Fibroblast of peridontal ligament (primary cell): Measurements from ENCODE around the gene CYP11A1.
"Not testable (repeated sequence)": the region's sequence is repeated elsewhere in the genome, so short reads cannot be mapped to it uniquely, and the experiment has no call there.

Source experiments
- DNase-seq: peaks from one replicate; pipeline ENCODE4 v3.0.0-alpha.2; 2010; ENCODE audit errors: extremely low read depth

CYP11A1 gene

DNA sequence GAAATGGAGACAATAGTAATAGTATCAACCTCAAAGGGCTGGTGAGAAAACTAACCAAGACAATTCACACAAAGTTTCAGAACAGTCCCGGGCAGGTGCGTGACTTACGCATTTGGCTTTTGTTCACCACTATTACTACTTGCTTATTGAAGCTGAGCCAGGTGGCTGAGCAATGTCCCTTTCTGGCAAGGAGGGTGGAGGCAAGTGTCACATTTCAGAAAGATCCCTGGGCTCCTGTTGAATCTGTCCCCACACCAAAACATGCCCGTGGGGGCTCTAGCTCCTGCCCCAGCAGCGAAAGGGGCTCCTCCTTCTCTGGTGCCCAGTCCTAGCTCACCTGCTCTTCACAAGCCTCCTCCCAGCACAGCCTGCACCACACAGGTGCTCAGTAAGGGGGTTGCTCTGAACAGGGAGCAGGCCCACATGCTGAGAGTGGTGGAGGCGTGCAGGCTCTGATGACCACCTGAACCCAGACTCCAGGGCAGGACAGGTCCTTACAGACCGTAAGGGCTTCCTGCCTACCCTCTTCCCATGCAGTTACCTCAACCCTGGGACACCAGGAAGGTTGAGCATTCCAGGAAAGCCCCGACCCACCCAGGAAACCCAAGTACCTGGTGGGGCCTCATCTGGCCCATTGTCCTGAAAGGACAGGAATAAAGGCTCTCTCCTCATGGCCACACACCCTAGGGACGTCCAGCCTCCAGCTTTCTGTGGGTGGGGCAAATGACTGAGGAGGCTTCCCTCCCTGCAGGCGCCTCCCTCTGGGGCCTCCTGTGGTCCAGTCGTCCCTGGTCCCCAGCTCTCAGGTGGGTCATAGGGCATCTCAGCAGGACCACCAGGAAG, 33.7 kb upstream of the CYP11A1 start:
- no peak for DNase-seq

DNA sequence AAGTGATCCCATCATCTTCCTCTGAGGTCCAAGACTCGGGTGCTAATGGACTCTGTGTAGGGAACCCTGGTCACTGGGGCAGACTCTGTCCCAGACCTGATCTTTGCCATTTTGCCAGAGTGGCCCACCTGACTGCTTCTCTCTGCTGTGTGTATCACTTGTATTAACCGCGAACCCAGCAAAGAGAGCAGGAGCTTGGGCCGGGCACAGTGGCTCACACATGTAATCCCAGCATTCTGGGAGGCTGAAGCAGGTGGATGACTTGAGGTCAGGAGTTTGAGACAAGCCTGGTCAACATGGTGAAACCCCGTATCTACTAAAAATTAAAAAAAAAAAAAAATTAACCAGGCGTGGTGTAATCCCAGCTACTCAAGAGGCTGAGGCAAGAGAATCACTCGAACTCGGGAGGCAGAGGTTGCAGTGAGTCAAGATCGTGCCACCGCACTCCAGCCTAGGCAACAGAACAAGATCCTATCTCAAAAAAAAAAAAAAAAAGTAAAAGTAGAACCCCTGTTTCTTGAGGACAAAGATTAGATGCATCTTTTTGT, 32.9 kb upstream of the CYP11A1 start:
- DNase-seq, result peak; percentile 23

DNA sequence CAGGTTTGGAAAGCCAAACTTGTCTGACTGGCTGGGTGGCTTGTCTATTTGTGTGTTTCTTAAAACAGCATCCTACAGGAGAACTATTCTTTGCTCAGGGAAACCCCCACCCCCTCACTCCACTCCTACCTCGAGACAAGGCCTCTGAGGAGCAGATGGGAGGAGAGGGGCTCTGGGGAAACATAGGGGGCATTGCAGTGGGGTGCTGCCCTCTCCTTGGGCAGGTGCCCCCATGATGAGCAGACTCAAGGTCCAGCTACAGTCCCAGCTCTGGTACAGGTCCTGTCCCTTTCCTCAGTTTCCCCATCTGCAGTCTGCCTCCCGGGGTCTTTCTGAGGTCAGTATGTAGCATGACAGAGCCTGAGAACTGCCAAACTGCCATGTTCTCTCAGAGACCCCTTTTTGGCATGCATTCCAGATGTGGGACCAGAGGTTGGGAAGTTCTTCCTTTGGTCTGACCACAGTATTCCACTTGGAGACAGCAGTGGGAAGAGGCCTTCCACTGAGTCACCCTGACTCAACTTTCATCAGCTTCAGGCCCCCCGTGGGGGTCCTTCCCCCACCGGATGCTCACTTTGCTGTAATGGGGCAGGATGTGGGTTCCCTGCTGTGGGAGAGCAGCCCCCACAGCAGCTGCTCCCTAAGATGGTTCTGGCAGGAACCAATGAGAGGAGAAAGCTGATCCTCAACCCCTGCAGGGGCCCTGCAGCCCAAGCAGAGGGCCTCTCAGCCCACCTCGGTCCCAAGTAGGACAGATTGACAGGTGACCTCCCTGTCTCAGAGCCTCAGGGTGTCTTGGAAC, 32.3 kb upstream of the CYP11A1 start:
- DNase-seq, result no peak

DNA sequence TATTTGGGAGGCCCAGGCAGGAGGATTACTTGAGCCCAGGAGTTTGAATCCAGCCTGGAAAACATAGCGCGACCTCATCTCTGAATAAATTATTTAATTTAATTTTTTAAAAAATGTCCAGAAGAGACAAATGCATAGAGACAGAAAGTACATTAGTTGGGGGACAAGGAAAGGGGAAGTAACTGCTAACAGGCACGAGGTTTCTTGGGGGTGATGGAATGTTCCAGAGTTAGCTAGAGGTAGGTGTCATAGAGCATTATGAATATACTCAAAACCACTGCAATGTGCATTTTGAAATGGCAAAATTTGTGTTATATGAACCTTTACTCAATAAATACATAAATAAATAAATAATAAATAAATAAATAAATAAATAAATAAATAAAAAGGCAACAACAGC, 31.7 kb upstream of the CYP11A1 start:
- no peak for DNase-seq

DNA sequence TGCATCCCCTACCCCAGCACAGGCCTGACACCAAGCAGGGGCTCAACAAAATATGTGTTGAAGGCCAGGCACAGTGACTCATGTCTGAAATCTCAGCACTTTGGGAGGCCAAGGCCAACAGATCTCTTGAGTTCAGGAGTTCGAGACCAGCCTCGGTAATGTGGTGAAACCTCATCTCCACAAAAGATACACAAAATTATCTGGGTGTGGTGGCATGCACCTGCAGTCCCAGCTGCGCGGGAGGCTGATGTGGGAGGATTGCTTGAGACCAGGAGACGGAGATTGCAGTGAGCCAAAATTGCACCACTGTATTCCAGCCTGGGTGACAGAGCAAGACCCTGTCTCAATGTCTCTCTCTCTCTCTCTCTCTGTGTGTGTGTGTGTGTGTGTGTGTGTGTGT, 30.7 kb upstream of the CYP11A1 start:
- no peak for DNase-seq

DNA sequence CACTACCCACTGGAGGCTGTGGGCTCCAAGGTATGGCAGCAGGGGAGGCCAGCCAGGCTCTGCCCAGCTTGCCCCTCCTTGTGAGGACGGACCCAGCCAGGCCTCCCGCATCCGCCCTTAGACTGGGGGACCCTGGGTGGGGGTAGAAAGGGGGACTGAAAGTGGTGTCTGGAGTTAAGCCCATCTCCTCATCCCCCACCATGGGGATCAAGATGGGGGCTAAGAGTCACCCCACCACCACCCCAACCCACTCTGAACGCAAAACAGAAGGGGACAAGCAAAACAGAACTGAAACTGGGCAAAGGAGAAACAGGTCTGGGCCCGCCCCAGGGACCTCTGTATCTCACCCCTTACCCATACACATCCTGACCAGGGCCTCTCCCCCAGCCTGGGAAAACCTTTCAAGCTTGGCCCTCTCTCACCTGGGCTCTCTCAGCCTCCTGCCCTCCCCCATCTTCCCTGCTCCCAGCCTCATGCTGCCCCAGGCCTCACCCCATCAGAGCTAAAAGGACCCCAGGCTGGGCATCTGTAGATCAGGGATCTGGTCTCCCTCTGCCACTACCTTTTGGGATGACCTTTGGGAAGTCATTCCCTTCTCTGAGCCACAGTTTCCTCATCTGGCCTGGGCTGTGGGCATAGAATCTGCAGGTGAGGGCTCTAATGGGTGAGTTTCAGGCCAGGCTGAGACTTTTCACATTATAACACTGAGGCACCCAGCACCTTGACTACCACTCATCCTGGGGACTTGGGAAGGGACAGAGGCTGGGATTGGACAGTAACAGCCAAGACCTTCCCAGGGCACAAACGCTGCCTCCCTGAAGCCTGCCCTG, 30.0 kb upstream of the CYP11A1 start:
- no peak for DNase-seq

DNA sequence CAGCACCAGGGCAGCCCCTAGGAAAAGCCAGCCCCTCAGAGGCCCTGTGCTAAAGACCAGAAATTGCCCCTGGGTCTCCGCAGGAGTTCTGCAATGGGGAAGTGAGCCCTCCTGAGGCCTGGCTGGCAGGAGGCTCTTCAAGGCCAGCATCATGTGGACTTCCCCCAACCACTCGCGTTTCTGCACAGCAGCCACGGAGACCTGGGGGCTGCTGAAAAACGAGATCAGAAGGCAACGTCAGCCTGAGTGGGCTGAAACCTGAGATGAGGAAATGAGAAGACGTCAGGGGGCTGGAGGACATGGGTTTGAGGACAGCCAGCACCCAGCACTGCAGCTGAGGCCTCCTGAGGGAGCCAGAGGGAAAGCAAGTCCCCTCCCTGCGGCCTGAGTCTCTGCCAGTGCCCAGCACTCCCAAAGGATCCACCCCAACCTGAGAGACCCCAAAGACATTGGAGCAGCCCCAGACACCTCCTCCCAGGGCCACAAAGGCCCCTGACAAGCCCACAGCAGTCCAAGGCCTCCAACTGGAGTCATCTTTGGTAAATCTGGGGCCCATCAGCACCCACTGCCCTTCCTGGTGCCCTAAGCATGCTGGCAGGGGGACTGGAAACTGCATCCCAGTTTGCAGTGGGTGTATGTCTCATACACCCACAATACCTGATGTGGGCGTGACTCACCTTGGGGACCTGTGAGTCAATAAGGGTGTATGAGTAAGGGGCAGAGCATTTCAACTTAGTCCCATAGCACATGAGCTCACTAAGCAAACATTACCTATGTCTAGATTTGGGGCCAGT, 29.2 kb upstream of the CYP11A1 start:
- DNase-seq, result no peak

DNA sequence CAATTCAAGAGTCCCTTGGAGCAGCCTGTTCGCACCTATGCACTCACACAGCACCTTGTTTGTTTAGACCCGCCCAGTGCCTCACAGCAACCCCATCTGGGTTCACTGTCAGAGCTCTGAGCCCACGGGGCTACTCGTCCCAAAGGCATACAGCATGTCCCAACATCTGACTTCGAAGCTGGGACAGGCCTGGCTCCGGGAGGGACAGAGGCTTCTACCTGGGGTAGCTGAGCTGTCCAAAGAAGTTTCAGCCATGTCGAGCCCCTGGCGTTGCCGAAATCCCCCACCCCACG, 28.6 kb upstream of the CYP11A1 start:
- DNase-seq, result no peak

DNA sequence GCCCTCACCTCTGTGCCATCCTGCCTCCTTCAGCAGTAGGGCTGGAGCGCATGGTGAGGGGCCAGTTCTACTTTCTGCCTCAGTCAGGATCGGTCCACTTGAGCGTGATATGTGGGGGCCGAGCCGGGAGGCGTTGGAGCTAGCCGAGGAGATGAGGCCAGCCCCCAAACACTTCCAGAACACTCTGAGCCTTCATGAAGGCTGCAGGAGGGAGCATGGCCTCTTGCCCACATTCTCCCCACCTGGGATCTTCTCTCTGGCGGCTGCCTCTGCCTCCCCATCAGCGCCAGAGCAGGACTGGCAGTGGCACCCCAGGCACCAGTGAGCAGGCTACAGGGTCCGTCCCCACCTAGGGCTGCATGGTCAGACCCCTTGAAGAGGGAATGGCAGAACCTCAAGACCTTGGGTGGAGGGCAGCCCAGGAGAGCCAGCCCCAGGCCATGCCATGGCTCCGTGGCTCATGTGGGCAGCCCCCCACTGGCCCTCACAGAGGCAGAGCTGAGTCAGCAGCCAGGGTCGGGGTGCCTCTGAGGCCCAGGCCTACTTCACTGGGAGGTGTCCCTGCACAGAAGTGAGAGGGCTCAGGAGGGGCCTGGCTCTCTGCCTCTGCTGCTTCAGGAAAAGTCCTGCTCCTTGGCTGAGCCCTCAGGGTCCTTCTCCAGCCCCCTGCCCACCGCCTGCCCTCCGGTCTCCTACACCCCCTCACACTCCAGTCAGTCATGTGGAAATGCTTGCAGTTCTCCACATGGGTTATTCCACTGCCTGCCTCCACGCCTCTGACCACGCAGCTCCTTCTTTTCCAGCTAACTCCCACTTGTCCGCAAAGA, 28.1 kb upstream of the CYP11A1 start:
- DNase-seq, result no peak

DNA sequence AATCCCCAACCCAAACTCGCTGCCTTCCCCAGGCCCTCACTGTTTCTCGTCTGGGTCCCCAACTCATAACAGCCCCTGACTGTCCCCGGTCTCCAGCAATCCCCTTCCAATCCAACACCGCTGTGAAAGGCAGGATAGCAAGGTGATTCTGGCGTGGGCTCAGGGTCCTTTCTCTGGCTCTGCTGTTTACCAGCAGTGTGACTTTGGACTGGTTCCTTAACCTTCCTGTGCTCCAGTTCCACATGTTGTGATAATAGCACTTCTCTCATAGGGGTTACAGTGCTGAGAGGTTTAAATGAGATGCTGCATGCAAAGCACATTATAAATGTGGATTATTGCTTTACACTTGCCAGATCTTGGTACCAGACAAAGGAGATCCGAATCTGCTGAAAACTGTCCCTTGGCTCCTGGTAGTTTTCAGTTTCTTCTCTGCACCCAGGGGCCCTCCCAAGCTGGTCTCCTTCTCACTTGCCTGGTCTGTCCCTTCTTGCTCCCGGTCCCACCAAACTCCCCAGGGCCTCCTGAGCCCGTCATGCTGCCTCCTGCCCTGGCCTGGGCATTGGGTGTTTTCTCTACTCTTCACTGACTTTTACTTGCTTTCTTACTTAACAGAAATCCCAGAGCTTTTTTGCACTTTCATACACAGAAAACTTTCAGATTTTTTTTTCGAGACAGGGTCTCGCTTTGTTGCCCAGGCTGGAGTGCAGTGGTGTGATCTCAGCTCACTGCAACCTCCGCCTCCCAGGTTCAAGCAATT, 26.8 kb upstream of the CYP11A1 start:
- DNase-seq, result no peak

DNA sequence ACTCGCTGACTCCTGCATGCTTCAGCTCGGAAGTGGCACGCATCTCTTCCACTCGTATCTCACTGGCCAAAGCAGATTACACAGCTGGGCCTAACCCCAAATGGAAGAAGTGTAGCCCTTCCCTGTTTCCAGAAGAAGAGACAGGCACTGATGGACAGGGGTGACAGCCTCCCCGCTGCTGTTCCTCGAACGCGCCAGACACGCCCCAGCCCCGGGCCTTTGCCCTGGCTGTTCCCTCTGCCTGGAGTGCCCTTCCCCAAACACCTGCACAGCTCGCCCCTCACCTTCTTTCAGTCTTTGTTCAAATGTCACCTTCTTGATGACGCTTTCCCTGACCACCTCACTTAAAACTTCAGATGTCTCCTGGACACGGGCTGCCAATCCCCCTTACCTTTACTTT, 26.0 kb upstream of the CYP11A1 start:
- no peak for DNase-seq

DNA sequence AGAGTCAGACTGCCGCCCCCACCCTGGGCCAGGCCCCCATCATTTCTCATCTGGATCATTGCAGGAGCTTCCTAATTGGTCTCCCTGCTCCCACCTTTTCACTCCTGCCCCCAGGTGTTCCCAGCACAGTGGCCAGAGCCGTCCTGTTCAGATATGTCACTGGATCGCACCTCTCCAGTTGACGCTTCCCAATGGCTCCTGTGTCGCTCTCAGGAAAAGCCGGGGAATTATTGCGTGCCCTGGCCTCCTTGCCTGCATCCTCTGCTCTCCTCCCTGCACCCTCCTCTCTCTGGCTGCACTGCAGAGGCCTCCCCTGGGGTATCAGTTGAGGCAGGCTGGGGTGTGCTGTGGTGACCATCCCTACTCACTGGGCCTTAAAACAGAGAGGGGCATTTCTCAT, 25.5 kb upstream of the CYP11A1 start:
- DNase-seq, result no peak

DNA sequence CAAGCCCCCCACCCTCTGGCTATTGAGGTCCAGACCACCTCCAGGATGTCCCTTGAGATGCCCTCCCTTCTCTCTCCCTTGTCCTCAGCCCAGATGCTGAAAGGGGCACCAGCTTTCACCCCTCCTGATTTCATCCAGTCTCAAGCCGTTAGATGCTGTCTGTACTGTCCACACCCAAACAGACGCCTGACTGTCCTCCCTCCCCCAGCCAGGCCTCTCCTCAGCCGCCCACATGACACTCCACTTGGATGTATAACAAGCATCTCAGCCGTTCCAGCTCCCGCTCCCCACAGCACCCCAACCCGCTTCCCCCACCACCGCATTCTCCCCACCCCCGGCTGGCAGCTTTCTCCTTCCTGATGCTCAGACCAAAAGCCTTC, 25.0 kb upstream of the CYP11A1 start:
- DNase-seq, result peak; percentile 29

DNA sequence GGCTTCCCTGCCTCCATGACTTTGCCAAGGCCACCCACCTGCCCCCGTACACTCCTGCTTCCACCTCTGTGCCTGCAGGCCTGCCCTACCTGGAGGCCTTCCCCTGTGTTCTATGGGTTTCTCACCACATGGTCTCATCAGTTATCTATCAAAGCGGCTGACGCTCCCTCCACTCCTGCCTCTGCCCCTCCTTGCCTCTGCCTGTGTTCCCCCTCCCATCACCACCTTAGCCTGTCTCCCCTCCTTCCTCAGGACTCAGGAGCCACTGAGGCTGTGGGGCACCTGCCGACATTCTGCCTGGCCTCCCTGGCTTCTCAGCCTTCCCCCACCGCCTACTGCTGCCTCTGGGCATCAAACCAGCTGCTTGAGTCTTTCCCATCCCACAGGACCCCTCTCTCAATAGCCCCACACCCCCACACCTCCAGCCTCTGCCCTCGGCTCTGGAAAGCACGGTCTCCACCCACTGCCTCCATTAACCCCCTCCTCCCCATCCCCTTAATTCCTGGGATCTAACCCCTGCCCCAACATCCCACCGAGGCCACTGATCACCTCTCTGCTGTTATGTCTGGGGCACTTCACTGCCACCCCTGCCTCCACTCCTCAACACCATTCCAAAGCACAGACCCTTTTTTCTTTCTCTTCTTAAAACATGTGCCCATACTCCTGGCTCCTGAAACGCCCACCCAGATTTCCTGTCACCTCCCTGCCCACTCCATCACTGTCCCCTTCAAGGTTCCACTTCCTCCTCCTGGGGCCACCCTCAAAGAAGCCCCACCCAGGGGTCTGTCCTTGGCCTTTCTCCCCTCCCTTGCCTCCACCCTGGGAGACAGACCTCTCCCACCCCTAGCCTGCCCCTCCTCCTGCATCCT, 24.4 kb upstream of the CYP11A1 start:
- no peak for DNase-seq

DNA sequence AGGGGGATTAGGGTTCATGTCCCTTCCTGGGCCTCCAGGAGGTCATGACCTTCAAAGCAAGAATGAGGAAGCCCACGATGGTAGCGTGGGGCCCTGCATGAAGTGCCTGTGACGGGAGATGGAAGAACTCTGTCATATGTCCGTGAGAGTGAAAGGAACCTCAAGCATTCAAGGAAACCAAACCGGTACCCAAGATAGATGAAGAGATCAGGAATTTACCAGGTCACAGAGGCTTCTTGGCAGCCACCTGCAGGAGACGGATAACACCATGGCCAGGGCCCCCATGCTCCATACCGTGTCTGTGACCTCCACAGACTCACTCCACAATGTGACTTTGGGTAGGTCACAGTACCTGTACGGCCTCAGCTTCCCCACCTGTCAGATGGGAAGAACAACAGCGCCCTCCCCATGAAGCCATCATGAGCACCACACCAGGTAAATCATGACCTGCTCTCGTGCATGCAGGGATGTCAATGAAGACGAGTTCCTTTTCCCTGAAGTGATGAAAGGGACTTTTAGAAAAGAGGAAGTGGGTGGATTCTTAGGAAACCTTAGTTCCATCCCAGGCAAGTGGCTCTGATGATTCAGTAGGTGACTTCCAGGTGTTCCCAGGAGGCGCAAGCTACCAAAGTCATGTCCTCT, 23.3 kb upstream of the CYP11A1 start:
- DNase-seq, result no peak

DNA sequence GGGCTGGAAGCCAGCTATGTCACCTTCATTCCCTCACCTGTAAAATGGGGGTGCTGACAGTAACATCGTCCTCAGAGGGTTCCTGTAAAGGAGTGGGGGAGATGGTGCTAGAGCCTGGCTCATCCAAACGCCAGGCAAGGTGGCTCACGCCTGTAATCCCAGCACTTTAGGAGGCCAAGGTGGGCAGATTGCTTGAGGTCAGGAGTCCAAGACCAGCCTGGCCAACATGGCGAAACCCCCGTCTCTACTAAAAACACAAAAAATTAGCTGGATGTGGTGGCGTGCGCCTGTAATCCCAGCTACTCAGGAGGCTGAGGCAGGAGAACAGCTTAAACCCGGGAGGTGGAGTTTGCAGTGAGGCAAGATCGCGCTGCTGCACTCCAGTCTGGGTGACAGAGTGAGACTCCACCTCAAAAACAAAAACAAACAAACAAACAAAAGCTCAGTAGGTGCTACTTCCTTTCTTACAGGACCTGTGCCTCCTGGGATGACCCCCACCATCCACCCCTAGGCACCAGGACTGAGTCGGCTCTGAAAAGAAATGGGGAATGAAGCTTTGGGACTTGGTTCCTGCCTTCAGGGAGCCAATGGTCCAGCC, 22.7 kb upstream of the CYP11A1 start:
- not testable (repeated sequence) for DNase-seq

DNA sequence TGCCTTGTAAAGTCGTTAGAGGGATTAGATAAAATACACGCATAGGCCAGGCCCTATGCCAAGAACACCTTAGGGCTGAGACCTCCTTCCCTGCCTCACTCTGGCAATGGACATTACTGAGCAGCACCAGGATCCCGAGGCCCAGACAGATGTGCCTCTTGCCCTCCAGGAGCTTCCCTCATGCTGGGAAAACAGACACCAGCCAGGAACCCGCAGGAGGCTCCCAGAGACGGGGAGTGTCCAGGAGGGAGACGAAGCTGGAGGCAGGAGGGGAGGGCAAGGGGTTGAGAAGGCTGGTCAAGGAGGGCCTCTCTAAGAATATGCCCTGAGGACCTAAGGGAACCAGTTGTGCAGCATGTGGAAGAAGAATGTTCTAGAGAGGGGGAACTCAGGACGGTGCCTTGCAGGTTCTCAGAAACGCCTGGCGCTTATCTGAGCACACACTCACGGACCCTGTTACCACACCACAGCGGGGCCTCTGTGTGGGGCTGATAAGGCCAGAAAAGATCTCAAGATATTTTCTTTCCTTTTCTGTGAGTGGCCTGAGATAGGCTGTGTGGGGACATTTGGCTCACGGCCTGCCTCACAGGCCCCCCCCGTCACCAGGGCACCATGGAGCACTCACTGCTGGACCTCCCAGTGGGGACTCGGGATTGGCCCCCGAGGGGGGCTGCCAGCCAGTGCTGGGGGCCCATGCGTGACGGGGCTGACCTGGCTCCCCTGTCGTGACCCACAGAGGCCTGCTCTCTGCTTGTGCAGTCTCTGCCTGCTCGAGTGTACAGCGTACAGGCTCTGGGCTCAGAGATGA, 22.0 kb upstream of the CYP11A1 start:
- no peak for DNase-seq
